ENCODE data around the gene EFNA3.
A peak's percentile ranks its signal among the peaks of the same experiment; 100 is the strongest.

The EFNA3 gene

DNA sequence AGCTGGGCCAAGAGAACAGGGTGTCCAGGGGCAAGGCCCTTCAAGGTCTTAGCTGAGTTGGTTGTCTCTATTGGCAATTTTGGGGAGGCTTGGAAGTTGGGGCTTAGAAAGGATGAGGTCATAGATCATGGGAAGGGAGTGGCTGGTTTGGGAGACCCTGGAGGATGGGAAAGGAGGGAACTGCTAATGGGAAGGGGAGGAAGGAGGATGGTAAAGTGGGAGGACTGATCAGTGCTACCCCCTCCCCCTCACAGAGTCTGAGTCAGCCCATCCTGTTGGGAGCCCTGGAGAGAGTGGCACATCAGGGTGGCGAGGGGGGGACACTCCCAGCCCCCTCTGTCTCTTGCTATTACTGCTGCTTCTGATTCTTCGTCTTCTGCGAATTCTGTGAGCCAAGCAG lies 10.0 kb upstream of the EFNA3 start:
- no peaks in the 10 kb centered on the region for H3K27me3 ChIP-seq (replicated peaks; ENCODE audit: control insufficient read depth, insufficient read depth, low read length, poor library complexity, severe bottlenecking)
- H3K4me1 ChIP-seq (ENCODE audit: control insufficient read depth, insufficient read depth, low read length, poor library complexity, severe bottlenecking) = peaks cover 19% of the 10 kb centered on the region

DNA sequence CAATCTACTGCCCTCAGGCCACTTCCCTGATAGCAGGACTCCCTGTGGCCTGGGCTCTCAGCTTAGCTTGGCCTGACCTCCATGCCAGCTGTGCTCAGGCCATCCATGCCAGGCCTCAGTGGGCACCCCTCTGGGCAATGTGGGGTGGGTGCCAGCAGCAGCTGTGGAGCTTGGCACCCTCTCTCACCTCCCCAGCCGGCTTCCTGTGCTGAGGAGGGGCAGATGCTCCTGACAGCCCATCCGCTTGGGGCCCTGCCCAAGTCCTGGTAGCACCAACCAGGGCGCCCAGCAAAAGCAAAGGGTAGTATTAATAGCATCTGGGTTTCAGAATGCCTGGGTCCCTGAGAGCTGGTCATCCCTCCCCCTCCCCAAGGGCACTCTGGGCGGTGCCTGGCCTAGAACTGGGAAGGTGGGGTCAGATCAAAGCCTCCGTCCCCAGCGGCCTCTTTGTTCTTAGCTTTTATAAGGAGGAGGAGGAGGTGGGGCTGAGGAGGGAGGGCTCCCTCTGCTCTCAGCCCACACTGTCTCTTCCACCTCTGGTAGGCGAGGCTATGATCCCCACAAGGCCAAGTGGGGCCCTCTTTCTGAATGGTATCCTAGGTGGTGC lies 9.0 kb upstream of the EFNA3 start:
- Histone ChIP-seq H3K9me3 (ENCODE audit: control insufficient read depth, low read length) (no peaks in the 10 kb centered on the region), H3K4me3 (ENCODE audit: insufficient read depth, low read depth, low read length, poor library complexity, severe bottlenecking) (no peak overlapping the region), H3K27ac (ENCODE audit: insufficient read depth, low read length, poor library complexity, severe bottlenecking) (no peak overlapping the region), H3K4me1 (ENCODE audit: control insufficient read depth, insufficient read depth, low read length, poor library complexity, severe bottlenecking) (peaks cover 18% of the 10 kb centered on the region), H3K27me3 (replicated peaks; ENCODE audit: control insufficient read depth, insufficient read depth, low read length, poor library complexity, severe bottlenecking) (no peaks in the 10 kb centered on the region), H3K36me3 (ENCODE audit: control insufficient read depth, insufficient read depth, low read length) (peaks cover 14% of the 10 kb centered on the region)
- no peak for DNase-seq

More for the DNA sequence above, 10.0 kb upstream of the EFNA3 start:
- Histone ChIP-seq H3K36me3 (ENCODE audit: control insufficient read depth, insufficient read depth, low read length) (peaks cover 14% of the 10 kb centered on the region), H3K27ac (ENCODE audit: insufficient read depth, low read length, poor library complexity, severe bottlenecking) (no peak overlapping the region), H3K9me3 (ENCODE audit: control insufficient read depth, low read length) (no peaks in the 10 kb centered on the region), H3K4me3 (ENCODE audit: insufficient read depth, low read depth, low read length, poor library complexity, severe bottlenecking) (no peak overlapping the region)
- no peak for DNase-seq

DNA sequence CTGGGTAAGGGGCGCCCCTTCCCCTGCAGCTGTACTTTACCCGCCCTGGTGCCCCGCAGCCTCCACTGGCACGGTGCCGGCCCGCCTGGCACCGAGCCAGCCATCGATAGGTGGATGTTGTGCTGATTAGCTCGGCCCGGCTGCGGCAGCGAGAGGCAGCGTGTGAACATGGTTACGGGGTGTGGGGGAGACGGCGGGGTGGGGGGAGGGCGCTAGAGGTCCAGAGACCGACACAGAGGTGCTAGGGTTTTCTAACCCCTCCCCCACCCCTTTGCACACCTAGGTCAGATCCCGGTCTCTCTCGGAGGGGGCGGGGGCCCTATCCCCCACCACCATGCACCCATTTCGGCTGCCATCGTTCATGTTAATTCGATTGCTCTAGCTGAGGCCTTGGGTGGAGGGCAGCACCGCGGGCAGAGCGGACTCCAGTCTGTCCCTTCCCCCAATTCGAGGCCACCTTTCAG lies 8.4 kb upstream of the EFNA3 start:
- Histone ChIP-seq H3K27me3 (replicated peaks; ENCODE audit: control insufficient read depth, insufficient read depth, low read length, poor library complexity, severe bottlenecking) (no peaks in the 10 kb centered on the region), H3K4me3 (ENCODE audit: insufficient read depth, low read depth, low read length, poor library complexity, severe bottlenecking) (no peak overlapping the region), H3K9me3 (ENCODE audit: control insufficient read depth, low read length) (no peaks in the 10 kb centered on the region), H3K4me1 (ENCODE audit: control insufficient read depth, insufficient read depth, low read length, poor library complexity, severe bottlenecking) (peaks cover 18% of the 10 kb centered on the region), H3K27ac (ENCODE audit: insufficient read depth, low read length, poor library complexity, severe bottlenecking) (peak overlapping the region; percentile 27), H3K36me3 (ENCODE audit: control insufficient read depth, insufficient read depth, low read length) (peaks cover 14% of the 10 kb centered on the region)
- DNase-seq = no peak

DNA sequence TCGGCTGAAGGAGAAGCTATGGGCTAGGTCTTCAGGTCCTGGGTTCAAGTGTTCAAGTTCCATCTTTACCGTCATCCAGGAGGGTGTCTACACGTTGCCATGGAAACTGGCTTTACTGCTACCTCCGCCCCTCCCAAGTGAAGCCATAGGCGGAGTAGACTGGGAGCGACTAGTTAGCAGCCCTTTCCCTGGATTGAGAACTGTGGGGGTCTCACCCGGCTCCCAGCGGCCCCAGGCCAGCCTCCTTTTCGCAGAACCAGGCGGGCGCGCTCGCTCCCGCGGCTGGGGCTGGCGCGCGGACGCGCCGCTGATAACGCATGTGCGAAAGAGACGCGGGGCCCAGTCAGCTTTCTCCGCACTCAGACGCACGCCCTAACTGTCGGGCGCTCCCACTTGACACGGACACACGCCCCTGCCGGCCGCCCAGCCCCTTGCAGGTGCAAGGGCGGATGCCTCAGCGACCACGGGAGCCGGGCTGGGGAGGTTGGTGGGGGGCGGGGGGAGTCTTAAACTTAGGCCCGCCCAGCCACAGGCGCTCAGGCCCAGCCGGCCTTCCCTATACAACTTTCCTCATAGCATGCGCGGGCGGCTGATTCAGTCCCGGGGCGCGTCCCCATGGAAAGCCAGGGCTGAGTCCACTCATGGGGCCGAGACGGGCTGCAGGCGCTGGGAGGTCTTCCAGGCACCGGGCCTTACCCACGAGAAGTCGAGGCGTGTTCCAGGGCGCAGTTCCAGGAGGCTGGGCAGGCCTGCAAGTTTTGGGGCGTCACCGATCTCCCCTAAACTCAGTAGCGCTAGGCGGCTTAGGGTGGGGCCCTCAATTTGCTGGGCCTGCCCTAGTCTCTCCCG lies 7.7 kb upstream of the EFNA3 start:
- peaks cover 14% of the 10 kb centered on the region for H3K36me3 ChIP-seq (ENCODE audit: control insufficient read depth, insufficient read depth, low read length)
- H3K27me3 ChIP-seq (replicated peaks; ENCODE audit: control insufficient read depth, insufficient read depth, low read length, poor library complexity, severe bottlenecking) = no peaks in the 10 kb centered on the region
- peak; percentile 52 to 66 (median 59) for DNase-seq
- H3K9me3 ChIP-seq (ENCODE audit: control insufficient read depth, low read length) = no peaks in the 10 kb centered on the region
- peaks cover 18% of the 10 kb centered on the region for H3K4me1 ChIP-seq (ENCODE audit: control insufficient read depth, insufficient read depth, low read length, poor library complexity, severe bottlenecking)
- peak overlapping the region; percentile 27 for H3K27ac ChIP-seq (ENCODE audit: insufficient read depth, low read length, poor library complexity, severe bottlenecking)
- peak overlapping the region; percentile 38 for H3K4me3 ChIP-seq (ENCODE audit: insufficient read depth, low read depth, low read length, poor library complexity, severe bottlenecking)

DNA sequence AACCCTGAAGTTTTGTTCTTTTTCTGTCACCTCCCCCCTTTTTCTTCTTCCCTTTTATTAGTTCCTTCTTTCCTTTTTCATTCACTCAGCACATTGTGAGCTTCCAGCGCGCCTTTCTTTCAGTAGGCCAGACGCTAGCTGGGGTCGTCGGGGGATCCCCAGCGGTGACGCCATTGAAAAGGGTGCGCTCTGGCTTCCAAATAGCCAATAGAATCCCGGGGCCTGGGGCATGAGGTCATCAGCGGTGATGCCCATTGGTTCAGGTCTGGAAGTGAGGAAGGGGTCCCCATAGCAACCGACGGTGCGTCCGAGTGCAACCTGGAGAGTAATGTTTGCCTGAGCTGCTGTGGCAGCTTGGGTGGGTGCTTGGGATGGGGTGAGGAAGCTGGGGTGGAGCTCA lies 6.9 kb upstream of the EFNA3 start:
- no peaks in the 10 kb centered on the region for H3K9me3 ChIP-seq (ENCODE audit: control insufficient read depth, low read length)
- no peak overlapping the region for H3K27ac ChIP-seq (ENCODE audit: insufficient read depth, low read length, poor library complexity, severe bottlenecking)
- H3K36me3 ChIP-seq (ENCODE audit: control insufficient read depth, insufficient read depth, low read length) = peaks cover 14% of the 10 kb centered on the region
- peaks cover 18% of the 10 kb centered on the region for H3K4me1 ChIP-seq (ENCODE audit: control insufficient read depth, insufficient read depth, low read length, poor library complexity, severe bottlenecking)
- H3K27me3 ChIP-seq (replicated peaks; ENCODE audit: control insufficient read depth, insufficient read depth, low read length, poor library complexity, severe bottlenecking) = no peaks in the 10 kb centered on the region
- DNase-seq = no peak
- no peak overlapping the region for H3K4me3 ChIP-seq (ENCODE audit: insufficient read depth, low read depth, low read length, poor library complexity, severe bottlenecking)

DNA sequence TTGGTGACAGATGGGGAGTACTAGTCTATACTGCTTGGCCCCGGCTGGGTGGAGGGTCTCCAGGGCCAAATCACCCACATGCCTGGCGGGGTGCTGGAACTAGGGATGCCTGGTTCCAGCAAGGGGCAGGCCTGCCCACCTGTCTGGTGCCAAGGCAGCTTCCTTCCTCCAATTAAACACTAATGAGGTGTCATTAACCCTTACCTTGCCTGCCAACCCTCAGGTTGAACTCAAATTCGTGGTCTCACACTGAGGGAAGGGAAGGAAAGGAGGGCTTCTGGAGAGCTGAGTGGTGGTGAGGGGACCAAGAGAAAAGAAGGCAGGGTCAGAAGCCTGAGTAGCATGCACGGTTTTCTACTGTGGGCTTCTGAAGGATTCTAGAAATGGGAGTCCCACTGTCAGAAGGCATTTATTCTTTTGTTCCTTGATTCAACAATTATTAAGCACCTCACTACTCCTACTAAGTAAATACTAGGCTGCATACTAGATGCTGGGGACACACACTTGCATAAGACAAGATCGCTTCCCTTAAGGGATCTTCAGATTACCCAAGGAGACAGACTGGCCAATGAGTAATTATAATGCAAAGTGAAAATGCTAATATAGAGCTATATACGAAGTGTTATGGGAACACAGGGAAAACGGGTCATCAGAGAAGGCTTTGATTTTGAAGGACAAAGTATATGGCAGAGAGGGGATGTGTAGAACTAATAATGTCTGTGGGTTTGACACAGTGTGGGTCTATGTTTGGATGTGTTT lies 5.9 kb upstream of the EFNA3 start:
- Histone ChIP-seq H3K27me3 (replicated peaks; ENCODE audit: control insufficient read depth, insufficient read depth, low read length, poor library complexity, severe bottlenecking) (no peaks in the 10 kb centered on the region), H3K4me3 (ENCODE audit: insufficient read depth, low read depth, low read length, poor library complexity, severe bottlenecking) (no peak overlapping the region), H3K27ac (ENCODE audit: insufficient read depth, low read length, poor library complexity, severe bottlenecking) (no peak overlapping the region), H3K36me3 (ENCODE audit: control insufficient read depth, insufficient read depth, low read length) (peaks cover 14% of the 10 kb centered on the region), H3K4me1 (ENCODE audit: control insufficient read depth, insufficient read depth, low read length, poor library complexity, severe bottlenecking) (peaks cover 18% of the 10 kb centered on the region), H3K9me3 (ENCODE audit: control insufficient read depth, low read length) (no peaks in the 10 kb centered on the region)
- no peak for DNase-seq

DNA sequence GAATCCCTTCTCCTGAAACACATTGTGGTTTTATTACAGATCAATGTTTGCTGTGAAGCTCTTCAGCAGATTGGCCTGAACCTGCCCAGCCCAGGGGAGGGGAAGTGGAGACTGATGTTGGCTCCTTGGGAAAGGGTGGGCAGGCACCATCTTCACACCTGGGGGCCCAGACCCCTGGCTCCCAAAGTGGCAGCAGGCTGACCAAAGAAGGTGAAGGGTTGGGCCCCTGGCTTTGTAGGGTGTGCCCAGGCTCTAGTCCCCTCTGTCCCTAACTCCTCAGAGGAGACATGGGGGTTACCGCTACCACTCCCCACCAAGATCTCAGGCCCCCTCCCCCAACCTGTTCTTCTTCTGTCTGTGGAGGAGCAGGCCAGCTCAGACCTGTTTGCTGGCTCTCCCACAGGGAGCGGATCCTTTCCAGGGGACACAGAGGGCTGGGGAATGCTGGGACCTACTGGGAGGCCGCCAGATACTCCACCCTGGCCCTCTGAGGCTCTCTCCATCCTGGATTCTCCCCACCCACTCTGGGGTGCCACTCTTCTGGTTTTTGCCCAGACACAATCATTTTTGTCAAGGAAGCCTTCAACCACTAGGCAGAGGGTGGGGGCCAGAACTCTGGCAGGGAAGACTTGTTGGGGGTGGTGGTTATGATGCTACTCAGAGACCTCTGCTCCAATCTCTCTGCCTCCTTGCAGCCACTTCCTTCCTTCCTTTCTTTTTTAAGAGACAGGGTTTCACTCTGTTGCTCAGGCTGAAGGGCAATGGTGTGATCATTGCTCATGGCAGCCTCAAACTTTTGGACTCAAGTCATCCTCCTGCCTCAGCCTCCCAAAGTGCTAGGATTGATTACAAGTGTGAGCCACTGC lies 5.0 kb upstream of the EFNA3 start:
- Histone ChIP-seq H3K4me3 (ENCODE audit: insufficient read depth, low read depth, low read length, poor library complexity, severe bottlenecking) (no peak overlapping the region), H3K4me1 (ENCODE audit: control insufficient read depth, insufficient read depth, low read length, poor library complexity, severe bottlenecking) (peaks cover 18% of the 10 kb centered on the region), H3K27me3 (replicated peaks; ENCODE audit: control insufficient read depth, insufficient read depth, low read length, poor library complexity, severe bottlenecking) (no peaks in the 10 kb centered on the region), H3K36me3 (ENCODE audit: control insufficient read depth, insufficient read depth, low read length) (peaks cover 12% of the 10 kb centered on the region), H3K9me3 (ENCODE audit: control insufficient read depth, low read length) (no peaks in the 10 kb centered on the region), H3K27ac (ENCODE audit: insufficient read depth, low read length, poor library complexity, severe bottlenecking) (no peak overlapping the region)
- no peak for DNase-seq

DNA sequence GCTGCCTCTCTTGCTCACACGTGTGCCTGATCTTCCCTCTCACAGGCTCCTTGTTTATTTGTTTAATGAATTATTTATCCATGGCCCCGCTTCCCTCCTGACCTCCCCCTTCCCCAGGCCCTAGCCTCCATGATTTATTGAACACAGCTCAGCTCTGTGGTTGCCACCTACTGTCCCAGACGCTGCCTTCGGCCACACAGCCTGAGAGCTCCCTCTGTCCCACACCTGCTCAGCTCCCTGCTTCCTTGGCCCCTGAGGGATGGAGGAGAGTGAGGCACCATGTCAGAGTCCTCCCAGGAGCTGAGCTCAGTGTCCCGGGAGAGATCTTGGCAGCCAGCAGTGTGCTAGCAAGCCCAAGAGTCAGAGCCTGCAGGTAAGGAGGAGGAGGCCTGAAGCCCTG lies 3.1 kb upstream of the EFNA3 start:
- Histone ChIP-seq H3K4me1 (ENCODE audit: control insufficient read depth, insufficient read depth, low read length, poor library complexity, severe bottlenecking) (peaks cover 30% of the 10 kb centered on the region), H3K9me3 (ENCODE audit: control insufficient read depth, low read length) (no peaks in the 10 kb centered on the region), H3K4me3 (ENCODE audit: insufficient read depth, low read depth, low read length, poor library complexity, severe bottlenecking) (no peak overlapping the region), H3K36me3 (ENCODE audit: control insufficient read depth, insufficient read depth, low read length) (no peaks in the 10 kb centered on the region), H3K27ac (ENCODE audit: insufficient read depth, low read length, poor library complexity, severe bottlenecking) (no peak overlapping the region), H3K27me3 (replicated peaks; ENCODE audit: control insufficient read depth, insufficient read depth, low read length, poor library complexity, severe bottlenecking) (peaks cover 6% of the 10 kb centered on the region)
- no peak for DNase-seq

DNA sequence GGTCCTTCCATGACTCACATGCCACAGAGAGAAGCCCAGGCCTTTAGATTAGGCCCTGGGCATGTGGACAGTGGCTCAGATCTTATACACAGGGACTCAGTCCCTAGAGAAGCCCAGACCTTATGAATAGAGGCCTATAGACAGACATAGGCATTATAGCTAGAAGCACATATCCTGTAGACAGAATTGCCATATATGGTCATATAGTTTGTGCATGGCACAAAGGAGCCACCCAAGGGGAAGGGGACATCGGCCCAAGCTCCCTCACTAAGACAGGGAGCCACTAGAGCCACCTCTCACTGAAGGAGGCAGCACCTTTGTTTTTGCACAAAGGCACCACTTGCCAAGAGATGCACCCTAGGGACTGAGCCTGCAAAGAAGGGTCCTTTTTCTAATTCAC lies 2.3 kb upstream of the EFNA3 start:
- no peaks in the 10 kb centered on the region for H3K9me3 ChIP-seq (ENCODE audit: control insufficient read depth, low read length)
- H3K27ac ChIP-seq (ENCODE audit: insufficient read depth, low read length, poor library complexity, severe bottlenecking) = no peak overlapping the region
- H3K4me3 ChIP-seq (ENCODE audit: insufficient read depth, low read depth, low read length, poor library complexity, severe bottlenecking) = no peak overlapping the region
- peaks cover 14% of the 10 kb centered on the region for H3K27me3 ChIP-seq (replicated peaks; ENCODE audit: control insufficient read depth, insufficient read depth, low read length, poor library complexity, severe bottlenecking)
- no peaks in the 10 kb centered on the region for H3K36me3 ChIP-seq (ENCODE audit: control insufficient read depth, insufficient read depth, low read length)
- DNase-seq = no peak
- peaks cover 31% of the 10 kb centered on the region for H3K4me1 ChIP-seq (ENCODE audit: control insufficient read depth, insufficient read depth, low read length, poor library complexity, severe bottlenecking)

All from effector memory CD4-positive, alpha-beta T cell (primary cell).